HG03457 (cell line): ENCODE results near the gene TOR4A.
"Not testable (repeated sequence)": the region's sequence is repeated elsewhere in the genome, so short reads cannot be mapped to it uniquely, and the experiment has no call there.

Experiments
- ATAC-seq: cut with Tn5 transposase; IDR thresholded peaks from one replicate; pipeline ENCODE4 v1.9.1; 2021; ENCODE audit warnings: moderate number of reproducible peaks; ENCODE audit not compliant: unreplicated experiment

The TOR4A gene

DNA sequence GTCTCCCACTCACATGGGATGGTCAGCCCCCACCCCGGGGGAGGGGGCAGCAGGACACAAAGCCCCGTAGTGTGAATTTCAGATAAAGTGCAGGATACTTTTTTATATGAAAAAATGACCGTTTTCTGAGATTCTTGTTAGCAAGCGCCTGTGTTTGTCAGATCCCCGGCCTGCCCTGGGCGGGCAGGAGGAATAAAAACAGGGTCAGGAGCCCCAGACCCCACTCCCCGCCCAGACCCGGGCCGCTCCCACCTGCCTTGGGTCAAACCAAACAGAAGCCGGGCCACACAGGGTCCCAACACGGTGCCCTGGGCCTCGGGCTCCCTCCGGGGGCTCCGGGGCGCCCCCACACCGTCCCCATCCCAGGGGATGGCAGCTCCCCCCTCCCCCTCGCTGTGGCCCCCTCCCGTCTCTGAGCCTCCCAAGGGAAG, 38.1 kb downstream of the TOR4A start:
- no peak for ATAC-seq

DNA sequence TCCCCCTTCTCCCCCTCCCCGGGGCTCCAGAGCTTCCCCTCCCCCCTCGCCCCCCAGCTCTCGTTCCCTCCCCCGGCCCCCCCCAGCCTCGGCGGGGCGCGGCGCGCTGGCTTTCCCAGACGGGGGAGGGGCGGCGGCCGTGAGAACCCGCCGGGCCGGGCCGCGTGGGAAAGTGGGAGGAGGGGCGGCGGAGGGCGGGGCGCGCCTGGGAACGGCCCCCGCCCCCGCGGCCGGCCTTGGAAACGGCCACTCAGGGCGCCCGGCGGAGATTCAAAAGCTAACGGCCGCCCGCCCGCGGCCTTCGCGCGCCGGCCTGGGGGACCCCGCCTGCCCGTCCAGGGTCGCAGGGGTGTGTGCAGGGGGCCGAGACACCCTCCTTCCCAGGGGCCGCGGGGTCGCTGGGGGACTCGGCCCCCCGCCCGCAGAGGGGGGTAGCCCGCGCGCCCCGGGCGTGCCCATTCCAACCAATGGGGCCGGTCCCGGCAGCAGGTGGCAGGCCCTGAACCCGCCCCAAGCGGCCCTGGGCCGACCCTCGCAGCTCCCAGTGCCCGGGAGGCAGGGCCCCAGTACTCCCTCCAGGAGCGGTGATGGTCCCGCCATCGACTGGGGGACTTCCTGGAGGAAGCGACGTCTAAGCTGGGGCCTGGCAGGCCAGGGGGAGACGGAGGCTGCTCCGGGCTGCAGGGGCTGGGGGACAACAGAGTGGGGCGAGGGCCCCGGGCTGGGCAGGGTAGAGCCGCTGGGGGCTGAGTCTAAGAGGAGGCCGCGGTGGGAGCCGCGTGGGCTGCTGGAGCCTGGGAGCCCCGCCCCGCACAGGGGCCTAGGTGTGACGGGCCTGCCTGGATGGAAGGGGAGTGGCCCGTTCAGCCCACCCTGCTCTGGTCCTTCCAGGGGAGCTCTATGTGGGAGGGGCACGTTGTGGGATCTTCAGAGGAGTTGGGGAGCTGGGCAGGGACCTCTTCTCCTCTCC, 38.8 kb downstream of the TOR4A start:
- ATAC-seq = no peak

DNA sequence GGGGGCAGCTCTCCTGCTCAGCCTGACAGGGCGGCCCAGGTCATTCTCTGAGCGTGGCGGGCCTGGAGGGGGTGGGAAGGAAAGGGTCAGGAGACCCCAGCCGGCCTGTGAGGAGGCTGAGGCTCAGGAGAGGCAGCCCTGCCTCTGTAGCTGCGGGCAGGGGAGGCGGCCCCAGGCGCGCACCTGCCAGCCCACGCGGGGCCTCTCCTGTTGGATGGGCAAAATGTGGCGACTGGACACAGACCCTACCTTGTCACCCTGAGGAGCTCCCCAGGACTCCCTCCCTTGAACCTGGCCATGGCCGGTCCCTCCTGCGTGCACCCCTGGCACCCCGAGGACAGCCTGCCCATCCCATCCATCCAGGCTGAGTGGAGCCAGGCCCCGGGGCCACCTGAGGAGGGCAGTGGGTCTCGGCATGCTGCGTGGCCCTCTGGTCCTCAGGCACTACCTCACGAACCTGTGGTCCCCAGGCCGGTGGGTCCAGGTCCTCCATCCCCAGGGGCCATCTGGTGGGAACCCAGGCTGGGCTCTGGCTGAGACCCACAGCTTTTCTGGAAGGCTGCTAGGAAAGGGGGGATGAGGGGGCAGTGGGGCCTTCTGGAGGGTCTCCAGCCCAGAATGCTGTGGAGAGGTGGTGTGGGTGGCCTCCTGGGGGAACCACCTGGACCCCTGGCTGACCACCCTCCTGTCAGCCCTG, 39.6 kb downstream of the TOR4A start:
- ATAC-seq = no peak

DNA sequence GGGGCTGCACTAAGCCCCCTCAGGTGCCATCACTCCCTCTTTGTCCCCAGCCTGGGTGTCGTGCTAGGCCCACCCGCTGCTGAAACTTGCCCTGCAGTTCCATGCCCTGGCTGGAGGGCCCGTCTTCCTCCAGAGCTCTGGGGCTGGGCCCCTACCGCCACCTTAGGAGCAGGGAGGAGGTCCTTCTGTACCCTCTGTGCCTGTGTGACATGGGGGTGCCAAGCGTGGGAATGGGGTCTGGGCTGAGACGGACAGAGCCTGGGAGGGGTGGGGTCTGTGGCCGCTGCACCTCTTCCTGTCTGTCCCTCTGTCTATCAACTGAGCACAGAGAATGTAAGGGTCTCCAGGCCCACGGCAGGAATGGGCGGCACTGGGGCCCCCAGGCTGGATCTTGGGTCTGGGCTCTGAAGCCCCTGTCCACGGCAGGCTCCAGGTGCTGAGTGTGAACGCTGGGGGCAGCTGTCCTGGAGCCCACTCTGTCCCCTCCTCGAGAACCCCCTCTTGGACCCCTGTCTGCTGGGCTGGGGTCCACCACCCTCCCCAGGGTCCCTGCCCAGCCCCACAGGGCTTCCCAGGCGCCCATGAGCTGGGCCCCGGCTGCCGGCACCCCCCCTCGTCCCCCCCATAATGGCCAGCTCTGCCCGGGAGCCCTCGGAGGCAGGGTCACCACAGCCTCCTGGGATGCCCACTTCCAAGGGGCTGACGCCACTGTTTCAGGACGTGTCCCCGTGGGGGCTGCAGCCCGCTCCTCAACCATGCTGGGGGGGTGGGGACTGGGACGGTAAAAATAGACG, 40.4 kb downstream of the TOR4A start:
- ATAC-seq = no peak

DNA sequence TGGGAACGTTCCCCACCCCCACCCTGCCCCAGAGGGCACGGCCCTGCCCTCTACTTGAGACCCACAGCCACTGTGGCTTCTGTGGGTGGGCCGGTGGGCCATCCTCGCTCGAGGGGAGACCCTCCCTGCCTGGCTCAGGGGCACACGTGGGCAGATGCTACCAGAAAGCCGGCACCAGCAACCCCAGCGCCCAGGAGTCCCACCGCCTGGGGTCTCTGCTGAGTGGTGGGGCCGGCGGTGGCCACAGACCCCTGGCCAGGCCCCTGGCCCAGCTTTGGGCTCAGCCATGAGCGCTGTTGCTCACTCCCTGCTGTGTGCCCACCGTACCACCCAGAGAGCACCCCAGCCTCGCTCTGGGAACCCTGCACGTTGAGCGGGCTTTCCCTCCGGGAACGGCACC, 41.1 kb downstream of the TOR4A start:
- ATAC-seq = no peak

DNA sequence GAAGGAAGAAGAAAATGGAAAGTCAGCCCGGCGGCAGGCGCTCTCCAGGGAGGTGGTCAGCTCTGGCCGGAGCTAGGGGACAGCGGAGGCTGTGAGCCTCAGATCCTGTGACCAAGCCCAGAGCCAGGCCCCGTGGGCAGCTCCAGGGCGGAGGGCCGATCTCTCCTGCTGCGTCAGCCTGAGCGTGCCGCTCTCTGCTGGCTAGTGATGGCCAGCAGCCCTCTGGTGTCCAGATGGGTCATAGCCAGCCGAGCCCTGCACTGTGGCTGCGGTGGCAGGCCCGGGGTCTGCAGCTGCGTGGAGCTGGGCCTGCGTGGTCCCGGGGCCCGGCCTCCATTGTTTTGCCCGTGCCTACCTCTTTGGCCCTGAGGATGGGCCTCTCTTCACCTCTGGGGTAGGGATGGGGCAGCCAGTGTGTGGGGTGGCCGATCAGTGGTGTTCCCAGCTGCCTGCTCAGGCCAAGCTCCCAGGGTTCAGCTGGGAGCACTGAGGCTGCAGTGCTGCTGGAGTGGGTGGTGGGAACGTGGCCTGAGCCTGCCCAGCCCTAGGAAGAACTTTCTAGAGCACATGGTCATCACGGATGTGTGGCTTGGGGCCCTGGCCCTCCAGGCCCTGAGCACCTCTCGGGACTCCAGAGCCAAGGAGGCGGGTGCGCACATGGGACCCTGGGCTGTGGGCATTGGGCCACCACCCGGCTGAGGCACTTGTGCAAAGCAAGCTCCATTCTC, 41.6 kb downstream of the TOR4A start:
- ATAC-seq = no peak

DNA sequence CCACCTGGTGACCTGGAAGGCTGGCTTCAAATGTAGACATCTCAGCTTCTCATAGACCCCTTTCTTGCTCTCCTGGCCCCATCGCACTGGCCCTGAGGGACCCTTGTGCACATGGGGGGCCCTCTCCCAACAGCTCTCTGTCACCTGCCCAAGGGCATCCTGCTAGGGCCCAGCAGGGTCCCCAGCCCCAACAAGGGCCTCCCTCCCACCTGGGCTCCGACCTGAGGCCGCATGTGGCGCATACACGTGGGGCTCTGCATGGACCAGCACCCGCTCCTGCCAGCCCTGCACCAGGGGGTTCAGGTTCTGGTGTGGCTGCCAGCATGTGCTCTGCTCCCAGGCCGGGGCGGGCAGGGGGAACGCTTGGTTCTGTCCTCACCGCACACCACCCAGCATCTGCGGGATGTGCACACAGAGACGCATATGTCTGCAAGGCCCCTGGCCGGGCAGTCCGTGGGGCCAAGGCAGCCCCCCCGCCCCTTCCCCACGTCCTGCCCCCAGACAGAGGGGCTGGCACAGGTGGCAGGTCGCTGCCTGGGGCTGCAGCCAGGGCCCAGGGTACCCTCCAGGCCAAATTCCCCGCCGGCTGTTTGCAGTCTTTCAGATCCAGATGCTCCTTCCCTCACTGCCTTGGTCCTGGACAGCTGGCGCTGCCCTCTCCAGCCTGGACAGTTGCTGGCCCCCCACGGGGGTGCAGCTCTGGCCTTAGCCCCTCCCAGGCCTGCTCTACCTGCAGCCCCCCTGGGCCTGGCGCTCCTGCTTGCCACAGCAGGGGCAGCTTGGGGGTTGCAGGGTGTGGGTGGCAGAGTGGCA, 42.4 kb downstream of the TOR4A start:
- no peak for ATAC-seq

DNA sequence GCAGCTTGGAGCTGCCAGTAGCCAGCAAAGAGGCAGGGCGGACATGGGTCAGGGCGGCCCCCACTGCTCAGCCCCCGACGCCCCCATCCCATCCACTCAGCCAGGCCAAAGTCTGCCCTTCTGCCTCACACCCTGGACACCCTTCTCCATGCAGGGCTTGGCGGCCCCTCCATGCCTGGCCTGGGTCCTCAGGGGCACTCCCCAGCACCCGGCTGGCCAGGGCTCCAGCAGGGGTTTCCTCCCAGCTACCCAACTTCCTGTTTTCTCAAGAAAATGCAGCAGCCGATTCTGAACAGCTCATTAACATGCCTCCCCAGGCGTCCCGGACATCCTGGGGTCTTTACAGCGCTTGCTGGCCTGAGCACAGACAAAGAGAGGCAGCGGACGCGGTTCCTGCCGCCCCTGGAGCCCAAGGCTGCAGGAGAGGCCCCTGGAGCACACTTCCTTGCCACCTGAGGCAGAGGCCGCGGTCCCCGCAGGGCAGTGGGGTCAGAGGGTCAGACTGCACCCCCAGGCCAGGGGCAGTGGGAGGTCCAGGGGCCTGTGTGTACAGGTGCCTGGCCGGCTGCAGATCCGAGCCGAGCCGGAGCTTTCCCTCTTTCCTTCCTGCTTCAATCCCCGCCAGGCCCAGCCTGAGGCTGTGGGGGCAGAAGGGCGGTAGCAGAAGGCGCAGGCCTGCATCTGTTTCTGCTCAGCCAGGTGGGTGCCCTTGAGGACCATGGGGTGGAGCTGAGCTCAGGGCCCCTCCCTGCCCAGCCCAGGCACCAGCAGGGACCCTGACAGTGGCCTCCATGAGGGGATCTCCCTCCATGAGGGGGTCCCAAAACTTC, 43.2 kb downstream of the TOR4A start:
- no peak for ATAC-seq

DNA sequence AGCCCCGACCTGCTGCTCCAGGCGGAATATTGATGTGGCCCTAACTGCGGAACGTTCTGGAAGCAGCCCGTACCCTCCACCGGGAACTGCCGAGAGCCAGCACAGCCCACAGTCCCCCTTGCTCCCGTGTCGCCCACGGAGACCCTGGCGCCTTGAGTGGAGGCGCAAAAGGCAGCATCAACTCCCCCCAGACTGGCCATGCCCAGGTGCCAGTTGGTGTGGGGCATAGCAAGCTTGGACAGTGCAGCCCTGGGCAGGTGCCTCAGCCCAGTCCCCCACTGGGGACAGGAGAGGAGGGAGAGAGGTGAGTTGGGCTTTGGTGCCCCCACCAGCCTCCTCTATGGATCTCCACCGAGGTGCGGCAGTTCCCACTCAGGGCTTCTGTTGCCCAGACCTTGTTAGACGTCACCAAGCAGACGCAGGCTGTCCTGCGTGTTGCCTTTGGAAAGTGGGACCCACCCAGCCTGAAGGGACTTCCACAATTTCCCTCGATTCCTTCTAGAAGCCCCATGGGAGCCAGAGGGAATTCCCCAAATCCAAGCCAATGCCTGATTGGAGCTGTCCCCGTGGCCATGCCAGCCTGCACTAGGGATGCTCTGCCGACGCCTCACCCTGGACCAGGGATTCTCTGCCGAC, 44.3 kb downstream of the TOR4A start:
- ATAC-seq = no peak

DNA sequence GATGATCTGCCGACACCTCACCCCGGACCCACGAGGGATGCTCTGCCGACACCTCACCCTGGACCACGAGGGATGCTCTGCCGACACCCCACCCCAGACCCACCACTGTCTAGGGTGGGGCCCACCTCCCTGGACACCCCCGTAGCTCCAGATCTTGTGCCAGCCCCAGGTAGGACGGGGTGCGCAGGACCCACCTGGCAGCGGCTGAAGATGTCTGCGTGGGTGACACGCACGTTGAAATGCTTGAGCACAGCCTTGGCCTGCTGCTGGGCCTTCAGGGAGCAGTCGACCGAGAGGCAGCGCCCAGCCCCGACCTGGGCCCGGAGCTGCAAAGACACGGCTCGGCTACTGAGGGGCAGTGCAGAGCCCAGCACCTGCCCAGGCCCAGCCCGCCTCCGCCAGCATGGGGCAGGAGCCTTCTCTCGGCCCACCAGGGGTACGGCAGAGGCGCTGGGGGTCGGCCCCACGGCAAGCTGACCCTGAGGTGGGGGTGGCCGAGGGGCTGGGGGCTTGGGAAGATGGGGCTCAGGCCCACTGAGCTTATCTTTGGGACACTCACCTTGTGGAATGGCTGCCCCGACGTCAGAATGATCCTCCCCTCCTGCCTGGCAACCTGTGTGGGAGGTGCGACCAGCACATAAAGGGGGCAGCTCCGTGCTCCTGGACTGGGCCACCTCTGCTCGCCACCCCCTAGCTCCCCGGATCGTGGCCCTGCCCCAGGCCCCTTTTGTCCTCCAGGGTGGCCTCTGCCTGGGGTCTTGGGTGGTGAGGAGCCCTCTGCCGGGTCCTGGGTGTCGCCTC, 46.2 kb downstream of the TOR4A start:
- ATAC-seq = no peak

DNA sequence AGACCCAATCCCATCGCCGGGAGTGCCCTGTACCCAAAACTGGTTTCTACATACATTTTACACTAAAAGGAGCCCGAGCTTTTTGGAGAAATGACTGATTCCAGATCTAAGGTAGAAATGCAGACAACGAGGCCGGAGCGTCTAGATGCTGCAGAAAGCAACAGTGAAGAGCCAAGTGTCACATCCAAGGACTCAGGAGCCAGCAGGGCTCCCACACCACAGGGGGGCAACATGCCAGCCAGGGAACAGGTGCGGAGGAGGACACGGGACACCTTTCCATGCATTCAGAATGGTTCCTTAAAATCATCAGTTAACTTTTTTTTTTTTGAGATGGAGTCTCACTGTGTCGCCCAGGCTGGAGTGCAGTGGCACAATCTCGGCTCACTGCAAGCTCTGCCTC, 47.6 kb downstream of the TOR4A start:
- ATAC-seq = no peak

DNA sequence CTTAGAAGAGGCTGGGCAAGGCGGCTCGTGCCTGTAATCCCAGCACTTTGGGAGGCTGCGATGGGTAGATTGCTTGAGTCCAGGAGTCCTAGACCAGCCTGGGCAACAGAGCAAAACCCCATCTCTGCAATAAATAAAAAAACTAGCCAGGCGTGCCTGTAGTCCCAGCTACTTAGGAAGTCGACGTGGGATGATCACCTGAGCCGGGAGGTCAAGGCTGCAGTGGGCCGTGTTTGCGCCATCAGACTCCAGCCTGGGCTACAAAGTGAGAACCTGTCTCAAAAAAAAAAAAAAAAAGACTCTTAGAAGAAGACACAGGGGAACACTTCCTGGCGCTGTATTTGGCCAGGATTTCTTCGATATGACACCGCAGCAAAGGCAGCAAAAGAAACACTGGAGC, 48.3 kb downstream of the TOR4A start:
- ATAC-seq = no peak

DNA sequence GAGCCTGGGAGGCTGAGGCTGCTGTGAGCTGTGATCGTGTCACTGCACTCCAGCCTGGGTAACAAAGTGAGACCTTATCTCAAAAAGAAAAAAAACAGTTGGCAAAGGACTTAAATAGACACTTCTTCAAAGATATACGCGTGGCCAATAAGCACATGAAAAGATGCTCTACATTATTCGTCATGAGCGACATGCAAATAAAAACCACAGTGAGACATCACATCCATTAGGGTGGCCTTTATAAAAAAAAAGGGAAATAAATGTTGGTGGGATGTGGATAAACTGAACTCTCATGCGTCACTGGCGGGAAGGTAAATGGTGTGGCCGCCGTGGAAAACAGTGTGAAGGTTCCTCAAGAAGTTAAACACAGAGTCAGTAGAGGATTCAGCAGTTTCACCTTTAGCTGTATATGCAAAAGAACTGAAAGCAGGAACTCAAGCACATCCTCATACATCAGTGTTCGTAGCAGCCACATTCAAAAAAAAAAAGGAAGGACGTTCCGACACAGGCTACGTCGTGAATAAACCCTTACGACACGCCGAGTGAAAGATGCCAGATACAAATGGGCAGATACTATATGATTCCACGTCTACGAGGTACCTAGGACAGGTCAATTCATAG, 49.0 kb downstream of the TOR4A start:
- ATAC-seq = no peak

DNA sequence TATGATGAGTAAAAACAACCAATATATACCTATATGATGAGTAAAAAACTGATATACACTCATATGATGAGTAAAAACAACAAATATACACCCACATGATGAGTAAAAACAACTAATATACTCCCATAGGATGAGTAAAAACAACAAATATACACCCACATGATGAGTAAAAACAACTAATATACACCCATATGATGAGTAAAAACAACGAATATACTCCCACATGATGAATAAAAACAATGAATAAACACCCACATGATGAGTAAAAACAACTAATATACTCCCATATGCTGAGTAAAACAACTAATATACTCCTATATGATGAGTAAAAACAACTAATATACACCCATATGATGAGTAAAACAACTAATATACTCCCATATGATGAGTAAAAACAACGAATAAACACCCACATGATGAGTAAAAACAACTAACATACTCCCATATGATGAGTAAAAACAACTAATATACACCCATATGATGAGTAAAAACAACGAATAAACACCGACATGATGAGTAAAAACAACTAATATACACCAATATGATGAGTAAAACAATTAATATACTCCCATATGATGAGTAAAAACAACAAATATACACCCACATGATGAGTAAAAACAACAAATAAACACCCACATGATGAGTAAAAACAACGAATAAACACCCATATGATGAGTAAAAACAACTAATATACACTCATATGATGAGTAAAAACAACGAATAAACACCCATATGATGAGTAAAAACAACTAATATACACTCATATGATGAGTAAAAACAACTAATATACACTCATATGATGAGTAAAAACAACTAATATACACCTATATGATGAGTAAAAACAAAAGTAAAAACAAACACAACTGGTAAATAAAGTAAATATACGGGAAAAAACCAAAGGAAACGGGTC, 50.4 kb downstream of the TOR4A start:
- ATAC-seq = not testable (repeated sequence)

DNA sequence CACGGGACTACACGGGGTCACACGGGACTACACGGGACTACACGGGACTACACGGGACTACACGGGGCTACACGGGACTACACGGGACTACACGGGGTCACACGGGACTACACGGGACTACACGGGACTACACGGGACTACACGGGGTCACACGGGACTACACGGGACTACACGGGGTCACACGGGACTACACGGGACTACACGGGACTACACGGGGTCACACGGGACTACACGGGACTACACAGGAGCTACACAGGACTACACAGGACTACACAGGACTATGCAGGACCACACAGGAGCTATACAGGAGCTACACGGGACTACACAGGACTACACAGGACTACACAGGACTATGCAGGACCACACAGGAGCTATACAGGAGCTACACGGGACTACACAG, 52.1 kb downstream of the TOR4A start:
- ATAC-seq = not testable (repeated sequence)

DNA sequence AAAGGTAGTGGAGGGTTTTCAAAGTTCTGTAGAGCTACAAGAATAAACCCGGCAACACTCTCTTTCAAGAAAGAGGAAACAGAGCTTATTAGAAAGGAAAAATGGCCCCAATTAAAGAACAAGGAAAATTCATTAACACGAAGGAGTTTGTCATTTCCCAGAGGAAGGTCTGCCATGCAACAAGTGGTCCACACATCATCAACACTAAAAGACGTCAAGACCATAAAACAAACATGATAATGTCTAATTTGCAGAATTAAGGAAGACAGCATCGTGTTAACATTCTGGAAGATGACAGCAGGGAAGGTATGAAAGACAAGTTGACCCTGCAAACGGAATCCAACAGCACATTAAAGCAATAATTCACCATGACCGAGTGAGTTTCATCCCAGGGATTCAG, 53.2 kb downstream of the TOR4A start:
- ATAC-seq = no peak
